Measurements from ENCODE around the gene ZNF441.

The ZNF441 gene

GRCh38 chr19:11781295-11782057, 14.7 kb downstream of the ZNF441 start:
- no peak for TF ChIP-seq CTCF (IDR thresholded peaks at IDR 0.05; ENCODE audit: low read depth, low read length)
- DNase-seq (ENCODE audit: extremely low read depth, low read depth): no peak

GRCh38 chr19:11783767-11784166, 17.0 kb downstream of the ZNF441 start:
- no peak for DNase-seq (ENCODE audit: extremely low read depth, low read depth)
- no peak for TF ChIP-seq CTCF (IDR thresholded peaks at IDR 0.05; ENCODE audit: low read depth, low read length)

- no peak for DNase-seq (ENCODE audit: extremely low read depth, low read depth)
- no peak for TF ChIP-seq CTCF (IDR thresholded peaks at IDR 0.05; ENCODE audit: low read depth, low read length)
Measured at GRCh38 chr19:11784356-11784755, 17.6 kb downstream of the ZNF441 start.

- no peak for TF ChIP-seq CTCF (IDR thresholded peaks at IDR 0.05; ENCODE audit: low read depth, low read length)
- no peak for DNase-seq (ENCODE audit: extremely low read depth, low read depth)
Measured at GRCh38 chr19:11787536-11787935, 20.7 kb downstream of the ZNF441 start.

- no peak for TF ChIP-seq CTCF (IDR thresholded peaks at IDR 0.05; ENCODE audit: low read depth, low read length)
Measured at GRCh38 chr19:11792942-11793341, 26.1 kb downstream of the ZNF441 start.

GRCh38 chr19:11797491-11797890, 30.7 kb downstream of the ZNF441 start:
- DNase-seq (ENCODE audit: extremely low read depth, low read depth): peak; percentile 76
- TF ChIP-seq CTCF (IDR thresholded peaks at IDR 0.05; ENCODE audit: low read depth, low read length): peak; percentile 82

More at GRCh38 chr19:11792942-11793341, 26.1 kb downstream of the ZNF441 start:
- DNase-seq (ENCODE audit: extremely low read depth, low read depth): no peak

GRCh38 chr19:11798391-11799330, 31.9 kb downstream of the ZNF441 start, which contains the start of gene ZNF491:
ZNF491 (plus strand) TSS chr19:11798523; CDS start chr19:11805954, 7,431 bp downstream.
- no peak; the same call in none of the 2 replicates for TF ChIP-seq CTCF (IDR thresholded peaks at IDR 0.05; ENCODE audit: low read depth, low read length)
- peak; percentile 61 for DNase-seq (ENCODE audit: extremely low read depth, low read depth)
